ENCODE results near the gene POM121C.
"Not testable (repeated sequence)": the region's sequence is repeated elsewhere in the genome, so short reads cannot be mapped to it uniquely, and the experiment has no call there.

DNA sequence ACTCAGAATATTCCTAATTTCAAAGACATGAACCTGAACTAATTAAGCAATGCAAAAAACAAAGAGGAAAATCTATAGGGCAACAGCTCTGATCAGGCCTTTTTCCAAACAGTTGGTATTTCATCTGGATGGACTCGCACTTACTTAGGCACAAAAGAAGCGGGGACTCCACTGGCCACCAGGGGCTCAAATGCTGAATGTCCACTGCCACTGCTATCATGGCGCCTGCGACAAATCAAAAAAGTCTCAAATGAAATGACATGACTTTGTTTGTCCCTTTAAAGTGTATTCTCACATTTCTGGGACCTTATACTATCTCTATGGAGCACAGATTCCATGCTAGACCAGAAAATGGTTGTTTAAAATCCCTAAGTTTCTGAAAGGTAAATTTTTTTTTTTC lies 47.1 kb downstream of the POM121C start:
- TF ChIP-seq EZH2 (IDR thresholded peaks at IDR 0.05; ENCODE audit: low read depth, unreplicated experiment); CREB1 (CRISPR knock-in tag; IDR thresholded peaks at IDR 0.05; ENCODE audit: low read depth); ZNF331 (CRISPR knock-in tag; IDR thresholded peaks at IDR 0.05; ENCODE audit: low read depth); POLR2AphosphoS5 (IDR thresholded peaks at IDR 0.05; ENCODE audit: low read depth); EZH2phosphoT487 (IDR thresholded peaks at IDR 0.05; ENCODE audit: unreplicated experiment); NANOG (IDR thresholded peaks at IDR 0.05; ENCODE audit: borderline replicate concordance): not testable (repeated sequence)
- TF ChIP-seq, protein P1, sequence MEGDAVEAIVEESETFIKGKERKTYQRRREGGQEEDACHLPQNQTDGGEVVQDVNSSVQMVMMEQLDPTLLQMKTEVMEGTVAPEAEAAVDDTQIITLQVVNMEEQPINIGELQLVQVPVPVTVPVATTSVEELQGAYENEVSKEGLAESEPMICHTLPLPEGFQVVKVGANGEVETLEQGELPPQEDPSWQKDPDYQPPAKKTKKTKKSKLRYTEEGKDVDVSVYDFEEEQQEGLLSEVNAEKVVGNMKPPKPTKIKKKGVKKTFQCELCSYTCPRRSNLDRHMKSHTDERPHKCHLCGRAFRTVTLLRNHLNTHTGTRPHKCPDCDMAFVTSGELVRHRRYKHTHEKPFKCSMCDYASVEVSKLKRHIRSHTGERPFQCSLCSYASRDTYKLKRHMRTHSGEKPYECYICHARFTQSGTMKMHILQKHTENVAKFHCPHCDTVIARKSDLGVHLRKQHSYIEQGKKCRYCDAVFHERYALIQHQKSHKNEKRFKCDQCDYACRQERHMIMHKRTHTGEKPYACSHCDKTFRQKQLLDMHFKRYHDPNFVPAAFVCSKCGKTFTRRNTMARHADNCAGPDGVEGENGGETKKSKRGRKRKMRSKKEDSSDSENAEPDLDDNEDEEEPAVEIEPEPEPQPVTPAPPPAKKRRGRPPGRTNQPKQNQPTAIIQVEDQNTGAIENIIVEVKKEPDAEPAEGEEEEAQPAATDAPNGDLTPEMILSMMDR (conservative IDR thresholded peaks at IDR 0.05; ENCODE audit: low read depth in 2 of 2): peak in 1 of 2 experiments; percentile 20; a peak in 1 of 4 replicates
- TF ChIP-seq, protein P2, sequence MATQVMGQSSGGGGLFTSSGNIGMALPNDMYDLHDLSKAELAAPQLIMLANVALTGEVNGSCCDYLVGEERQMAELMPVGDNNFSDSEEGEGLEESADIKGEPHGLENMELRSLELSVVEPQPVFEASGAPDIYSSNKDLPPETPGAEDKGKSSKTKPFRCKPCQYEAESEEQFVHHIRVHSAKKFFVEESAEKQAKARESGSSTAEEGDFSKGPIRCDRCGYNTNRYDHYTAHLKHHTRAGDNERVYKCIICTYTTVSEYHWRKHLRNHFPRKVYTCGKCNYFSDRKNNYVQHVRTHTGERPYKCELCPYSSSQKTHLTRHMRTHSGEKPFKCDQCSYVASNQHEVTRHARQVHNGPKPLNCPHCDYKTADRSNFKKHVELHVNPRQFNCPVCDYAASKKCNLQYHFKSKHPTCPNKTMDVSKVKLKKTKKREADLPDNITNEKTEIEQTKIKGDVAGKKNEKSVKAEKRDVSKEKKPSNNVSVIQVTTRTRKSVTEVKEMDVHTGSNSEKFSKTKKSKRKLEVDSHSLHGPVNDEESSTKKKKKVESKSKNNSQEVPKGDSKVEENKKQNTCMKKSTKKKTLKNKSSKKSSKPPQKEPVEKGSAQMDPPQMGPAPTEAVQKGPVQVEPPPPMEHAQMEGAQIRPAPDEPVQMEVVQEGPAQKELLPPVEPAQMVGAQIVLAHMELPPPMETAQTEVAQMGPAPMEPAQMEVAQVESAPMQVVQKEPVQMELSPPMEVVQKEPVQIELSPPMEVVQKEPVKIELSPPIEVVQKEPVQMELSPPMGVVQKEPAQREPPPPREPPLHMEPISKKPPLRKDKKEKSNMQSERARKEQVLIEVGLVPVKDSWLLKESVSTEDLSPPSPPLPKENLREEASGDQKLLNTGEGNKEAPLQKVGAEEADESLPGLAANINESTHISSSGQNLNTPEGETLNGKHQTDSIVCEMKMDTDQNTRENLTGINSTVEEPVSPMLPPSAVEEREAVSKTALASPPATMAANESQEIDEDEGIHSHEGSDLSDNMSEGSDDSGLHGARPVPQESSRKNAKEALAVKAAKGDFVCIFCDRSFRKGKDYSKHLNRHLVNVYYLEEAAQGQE (IDR thresholded peaks at IDR 0.05; ENCODE audit: unreplicated experiment): not testable (repeated sequence)
